AG04449 (cell line): ENCODE results near the gene SPTY2D1.
"Not testable (repeated sequence)": the region's sequence is repeated elsewhere in the genome, so short reads cannot be mapped to it uniquely, and the experiment has no call there.

Experiments used
- CTCF ChIA-PET: fragments of 350-600 bp; formaldehyde crosslinking; extraction: SDS; loops from one replicate; lab custom pipeline; 2021; ENCODE audit warnings: antibody characterized with exemption; lab: Yijun Ruan, JAX
- POLR2A ChIA-PET: fragments of 400-600, 350-600 bp; formaldehyde crosslinking; extraction: SDS; loops from one replicate; lab custom pipeline; 2020; ENCODE audit warnings: antibody characterized with exemption, inconsistent platforms; lab: Yijun Ruan, JAX
- DNase-seq: peaks from one replicate; pipeline ENCODE4 v3.0.0-alpha.2; 2010; ENCODE audit warnings: low read depth, low spot score
- H3K4me3 ChIP-seq: 2 replicates; pipeline ENCODE4 v1.5.1; 2011; ENCODE audit warnings: low read depth, mild to moderate bottlenecking, control low read depth, low read length
- CTCF ChIP-seq: IDR thresholded peaks from one replicate; pipeline ENCODE4 v1.5.1; 2011; ENCODE audit warnings: mild to moderate bottlenecking, moderate library complexity, low read length, control low read depth, inconsistent platforms; ENCODE audit not compliant: insufficient read depth; ENCODE audit errors: missing control alignments

Gene SPTY2D1

GRCh38 chr11:18634140-18635032 is at the start of gene SPTY2D1:
Gene SPTY2D1, minus strand, starts transcription at chr11:18634342. Its CDS starts 85 bp downstream, at chr11:18634257.
- no peak for TF ChIP-seq CTCF
- H3K4me3 ChIP-seq: peak within 1 kb of the TSS; percentile 91
- CTCF ChIA-PET: interaction anchor here (0.6 to 2.2 kb wide), 8 partner anchors 10 to 130 kb away, joined by 3 to 10 read pairs (median 4); no protein-coding TSS in a partner anchor
- POLR2A ChIA-PET: interaction anchor here (0.5 to 2.8 kb wide), 11 partner anchors 12 to 240 kb away, joined by 3 to 17 read pairs (median 4); partner anchors contain the start of genes LDHA, TMEM86A, TSG101 and UEVLD
- peak; percentile 96 for DNase-seq

- no peak for DNase-seq
- ChIA-PET CTCF (no interaction called here), POLR2A (no interaction called here)
- no peak overlapping the region for H3K4me3 ChIP-seq
- TF ChIP-seq CTCF: no peak
These were observed 48.3 kb upstream of the SPTY2D1 start for GRCh38 chr11:18682466-18682865.

GRCh38 chr11:18681949-18682348 is 47.8 kb upstream of the SPTY2D1 start:
- POLR2A ChIA-PET, DNase-seq: not testable (repeated sequence)

GRCh38 chr11:18677560-18677959 is 43.4 kb upstream of the SPTY2D1 start:
- CTCF ChIA-PET: no interaction called here
- POLR2A ChIA-PET: no interaction called here

More at GRCh38 chr11:18681949-18682348, 47.8 kb upstream of the SPTY2D1 start:
- CTCF ChIA-PET, H3K4me3 ChIP-seq: not testable (repeated sequence)

GRCh38 chr11:18676803-18677202 is 42.7 kb upstream of the SPTY2D1 start:
- H3K4me3 ChIP-seq: no peak overlapping the region
- ChIA-PET POLR2A (interaction anchor here (0.7 kb wide), 1 partner anchor 43 kb away, joined by 5 read pairs; the partner anchor contains the start of gene SPTY2D1), CTCF (interaction anchor here (1.2 kb wide), 1 partner anchor 51 kb away, joined by 4 read pairs; no protein-coding TSS in a partner anchor)
- no peak for DNase-seq
- no peak for TF ChIP-seq CTCF

More at GRCh38 chr11:18677560-18677959, 43.4 kb upstream of the SPTY2D1 start:
- no peak for DNase-seq
- TF ChIP-seq CTCF: no peak
- no peak overlapping the region for H3K4me3 ChIP-seq

GRCh38 chr11:18672209-18672608 is 38.1 kb upstream of the SPTY2D1 start:
- H3K4me3 ChIP-seq, CTCF ChIA-PET, DNase-seq, POLR2A ChIA-PET: not testable (repeated sequence)

GRCh38 chr11:18671246-18671645 is 37.1 kb upstream of the SPTY2D1 start:
- ChIA-PET CTCF (no interaction called here), POLR2A (no interaction called here)
- H3K4me3 ChIP-seq: no peak overlapping the region
- no peak for TF ChIP-seq CTCF
- DNase-seq: no peak
